ENCODE measurements around the gene TMEM178B.

- TF ChIP-seq EP300 (IDR thresholded peaks at IDR 0.05; ENCODE audit: borderline replicate concordance in 1 of 2, low read depth in 1 of 2, low read length in 1 of 2): no peak
- no peak for TF ChIP-seq CTCF (IDR thresholded peaks at IDR 0.05)
- no peak for TF ChIP-seq MXI1 (IDR thresholded peaks at IDR 0.05; ENCODE audit: low read depth, low read length)
- TF ChIP-seq FOXM1 (IDR thresholded peaks at IDR 0.05; ENCODE audit: low read depth): no peak
- no peak for TF ChIP-seq ELF1 (IDR thresholded peaks at IDR 0.05)
- no peak for TF ChIP-seq TAF1 (IDR thresholded peaks at IDR 0.05; ENCODE audit: borderline replicate concordance, low read depth, low read length)
These were observed 206.2 kb downstream of the TMEM178B start for GRCh38 chr7:141280100-141280499.

All from SK-N-SH (cell line).